ENCODE results near the gene TXN2.

GRCh38 chr22:36480941-36481392 is 473 bp downstream of the TXN2 start:
- TF ChIP-seq POLR2AphosphoS5 (IDR thresholded peaks at IDR 0.05; ENCODE audit: low read depth) (no peak), CTCF (IDR thresholded peaks at IDR 0.05; ENCODE audit: insufficient read depth, low read length) (no peak), SPI1 (IDR thresholded peaks at IDR 0.05; ENCODE audit: borderline replicate concordance, low read depth) (no peak)
- TF ChIP-seq, protein P1, sequence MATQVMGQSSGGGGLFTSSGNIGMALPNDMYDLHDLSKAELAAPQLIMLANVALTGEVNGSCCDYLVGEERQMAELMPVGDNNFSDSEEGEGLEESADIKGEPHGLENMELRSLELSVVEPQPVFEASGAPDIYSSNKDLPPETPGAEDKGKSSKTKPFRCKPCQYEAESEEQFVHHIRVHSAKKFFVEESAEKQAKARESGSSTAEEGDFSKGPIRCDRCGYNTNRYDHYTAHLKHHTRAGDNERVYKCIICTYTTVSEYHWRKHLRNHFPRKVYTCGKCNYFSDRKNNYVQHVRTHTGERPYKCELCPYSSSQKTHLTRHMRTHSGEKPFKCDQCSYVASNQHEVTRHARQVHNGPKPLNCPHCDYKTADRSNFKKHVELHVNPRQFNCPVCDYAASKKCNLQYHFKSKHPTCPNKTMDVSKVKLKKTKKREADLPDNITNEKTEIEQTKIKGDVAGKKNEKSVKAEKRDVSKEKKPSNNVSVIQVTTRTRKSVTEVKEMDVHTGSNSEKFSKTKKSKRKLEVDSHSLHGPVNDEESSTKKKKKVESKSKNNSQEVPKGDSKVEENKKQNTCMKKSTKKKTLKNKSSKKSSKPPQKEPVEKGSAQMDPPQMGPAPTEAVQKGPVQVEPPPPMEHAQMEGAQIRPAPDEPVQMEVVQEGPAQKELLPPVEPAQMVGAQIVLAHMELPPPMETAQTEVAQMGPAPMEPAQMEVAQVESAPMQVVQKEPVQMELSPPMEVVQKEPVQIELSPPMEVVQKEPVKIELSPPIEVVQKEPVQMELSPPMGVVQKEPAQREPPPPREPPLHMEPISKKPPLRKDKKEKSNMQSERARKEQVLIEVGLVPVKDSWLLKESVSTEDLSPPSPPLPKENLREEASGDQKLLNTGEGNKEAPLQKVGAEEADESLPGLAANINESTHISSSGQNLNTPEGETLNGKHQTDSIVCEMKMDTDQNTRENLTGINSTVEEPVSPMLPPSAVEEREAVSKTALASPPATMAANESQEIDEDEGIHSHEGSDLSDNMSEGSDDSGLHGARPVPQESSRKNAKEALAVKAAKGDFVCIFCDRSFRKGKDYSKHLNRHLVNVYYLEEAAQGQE (IDR thresholded peaks at IDR 0.05; ENCODE audit: insufficient replicate concordance, low read depth), result no peak

All from HL-60 (cell line).